Colonic mucosa (tissue), 4 donors: Measurements from ENCODE around the gene OPCML. TPM values are rescaled to one million over a fixed set of nuclear protein-coding genes. Genes with fewer than 3 reads are reported as not detected.

Experiments
- DNase-seq: peaks from one replicate; pipeline ENCODE4 v3.0.0-alpha.2; 2020
- H3K27ac ChIP-seq: fragments of 200-600 bp; one replicate; pipeline ENCODE4 v1.8.0; 2021
- H3K27me3 ChIP-seq: fragments of 200-600 bp; one replicate; pipeline ENCODE4 v1.8.0; 2021
- H3K36me3 ChIP-seq: fragments of 200-600 bp; one replicate; pipeline ENCODE4 v1.8.0; 2021
- H3K4me1 ChIP-seq: fragments of 200-600 bp; one replicate; pipeline ENCODE4 v1.8.0; 2021; ENCODE audit warnings: mild to moderate bottlenecking
- H3K4me3 ChIP-seq: fragments of 200-600 bp; one replicate; pipeline ENCODE4 v1.8.0; 2021
- H3K9ac ChIP-seq, 2 donors: one replicate each; pipeline ENCODE4 v1.7.0; 2013; ENCODE audit warnings: control low read depth in 2 of 2, low read depth in 2 of 2, low read length in 2 of 2
- H3K9me3 ChIP-seq: fragments of 200-600 bp; one replicate; pipeline ENCODE4 v1.8.0; 2021
- intact Hi-C: fragments of 100-400 bp; cut with DNase I; formaldehyde crosslinking; loops from one replicate; pipeline ENCODE4 v1.14.1; 2022
- total RNA-seq, 2 donors: library from RNA; stranded (reverse); fragmentation: NEBNext Ultra II Directional in 1 of 2; extraction: Animal tissue kit (Norgen Biotek cat#: 25700) in 1 of 2; gene quantifications; one replicate each; pipeline ENCODE4 v1.2.1, GENCODE V29; 2021
- TF ChIP-seq, protein P1 (sequence below): fragments of 200-600 bp; IDR thresholded peaks from one replicate; pipeline ENCODE4 v1.8.0; 2022; ENCODE audit warnings: antibody characterized with exemption, mild to moderate bottlenecking
- donor health status: healthy.
- donor health status: DM: no; HTN: no; CAD: no.
- donor health status: DM: no; HTN: no; CAD: no.

OPCML gene
- total RNA-seq, 2 donors from 2014 or later, result 0.08 TPM; not detected in 1

- no peaks in the 10 kb centered on the region for H3K9me3 ChIP-seq
- intact Hi-C loops, result no loop called here
Measured at GRCh38 chr11:133216813-133217212, 315.5 kb downstream of the OPCML start.

GRCh38 chr11:133215596-133216230 is 316.6 kb downstream of the OPCML start:
- Histone ChIP-seq H3K27me3 (no peaks in the 10 kb centered on the region), H3K27ac (no peak overlapping the region), H3K9me3 (no peaks in the 10 kb centered on the region), H3K4me1 (no peaks in the 10 kb centered on the region), H3K4me3 (no peak overlapping the region), H3K36me3 (no peaks in the 10 kb centered on the region), H3K9ac (no peak overlapping the region)
- intact Hi-C loops, result no loop called here
- no peak for DNase-seq
- TF ChIP-seq, protein P1, sequence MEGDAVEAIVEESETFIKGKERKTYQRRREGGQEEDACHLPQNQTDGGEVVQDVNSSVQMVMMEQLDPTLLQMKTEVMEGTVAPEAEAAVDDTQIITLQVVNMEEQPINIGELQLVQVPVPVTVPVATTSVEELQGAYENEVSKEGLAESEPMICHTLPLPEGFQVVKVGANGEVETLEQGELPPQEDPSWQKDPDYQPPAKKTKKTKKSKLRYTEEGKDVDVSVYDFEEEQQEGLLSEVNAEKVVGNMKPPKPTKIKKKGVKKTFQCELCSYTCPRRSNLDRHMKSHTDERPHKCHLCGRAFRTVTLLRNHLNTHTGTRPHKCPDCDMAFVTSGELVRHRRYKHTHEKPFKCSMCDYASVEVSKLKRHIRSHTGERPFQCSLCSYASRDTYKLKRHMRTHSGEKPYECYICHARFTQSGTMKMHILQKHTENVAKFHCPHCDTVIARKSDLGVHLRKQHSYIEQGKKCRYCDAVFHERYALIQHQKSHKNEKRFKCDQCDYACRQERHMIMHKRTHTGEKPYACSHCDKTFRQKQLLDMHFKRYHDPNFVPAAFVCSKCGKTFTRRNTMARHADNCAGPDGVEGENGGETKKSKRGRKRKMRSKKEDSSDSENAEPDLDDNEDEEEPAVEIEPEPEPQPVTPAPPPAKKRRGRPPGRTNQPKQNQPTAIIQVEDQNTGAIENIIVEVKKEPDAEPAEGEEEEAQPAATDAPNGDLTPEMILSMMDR, result no peak

More at GRCh38 chr11:133216813-133217212, 315.5 kb downstream of the OPCML start:
- H3K4me1 ChIP-seq, result no peaks in the 10 kb centered on the region
- no peak overlapping the region for H3K27ac ChIP-seq
- H3K36me3 ChIP-seq, result no peaks in the 10 kb centered on the region
- no peak for DNase-seq
- no peak overlapping the region for H3K4me3 ChIP-seq
- no peak overlapping the region for H3K9ac ChIP-seq
- H3K27me3 ChIP-seq, result no peaks in the 10 kb centered on the region
- TF ChIP-seq, protein P1, result no peak

- Histone ChIP-seq H3K36me3 (no peaks in the 10 kb centered on the region), H3K27ac (no peak overlapping the region), H3K9me3 (no peaks in the 10 kb centered on the region), H3K4me1 (no peaks in the 10 kb centered on the region), H3K4me3 (no peak overlapping the region), H3K27me3 (no peaks in the 10 kb centered on the region), H3K9ac (no peak overlapping the region)
- no peak for DNase-seq
- TF ChIP-seq, protein P1, result no peak
- intact Hi-C loops, result no loop called here
Measured at GRCh38 chr11:133214646-133215045, 317.7 kb downstream of the OPCML start.

DNA sequence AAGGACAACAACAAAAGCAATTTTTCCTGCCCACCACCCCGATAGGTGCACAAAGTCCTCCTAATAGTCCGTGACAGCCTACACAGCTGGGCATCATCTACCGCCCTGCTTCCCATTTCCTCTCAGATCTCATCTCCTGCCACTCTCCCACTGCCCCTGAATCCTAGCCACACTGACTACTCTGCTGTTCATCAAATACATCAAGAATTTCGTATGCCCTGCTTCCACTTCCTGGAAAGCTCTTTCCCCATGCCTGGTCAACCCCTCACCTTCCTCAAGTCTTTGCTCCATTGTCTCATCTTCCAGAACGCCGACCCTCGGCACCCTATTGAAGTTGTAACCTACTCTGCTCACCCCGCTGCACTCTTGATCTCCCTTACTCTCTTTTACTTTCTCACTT is 320.1 kb downstream of the OPCML start:
- intact Hi-C loops, result no loop called here
- H3K9ac ChIP-seq, result no peak overlapping the region
- H3K4me3 ChIP-seq, result no peak overlapping the region
- no peaks in the 10 kb centered on the region for H3K4me1 ChIP-seq
- no peak overlapping the region for H3K27ac ChIP-seq
- no peaks in the 10 kb centered on the region for H3K36me3 ChIP-seq
- no peaks in the 10 kb centered on the region for H3K27me3 ChIP-seq
- no peak for DNase-seq
- H3K9me3 ChIP-seq, result no peaks in the 10 kb centered on the region
- TF ChIP-seq, protein P1, result no peak

DNA sequence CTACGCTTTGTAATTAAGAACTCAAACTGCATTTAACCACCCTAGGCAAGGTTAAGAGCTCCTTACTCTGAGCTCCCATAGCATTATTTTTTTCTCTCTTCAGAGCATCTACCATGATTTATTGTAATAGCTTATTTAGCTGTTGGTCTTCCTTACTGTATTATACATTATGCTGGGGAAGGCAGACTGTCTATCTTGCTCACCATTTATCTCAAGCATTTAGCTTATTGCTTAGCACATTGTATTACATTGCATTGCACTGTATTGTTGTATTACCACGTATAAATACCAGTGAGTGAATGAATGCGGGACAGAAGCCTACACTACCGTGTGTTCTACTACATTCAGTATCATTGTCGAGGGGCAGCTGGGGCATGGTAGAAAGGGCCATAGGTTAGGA is 324.3 kb downstream of the OPCML start:
- no peaks in the 10 kb centered on the region for H3K4me1 ChIP-seq
- TF ChIP-seq, protein P1, result no peak
- no peak overlapping the region for H3K27ac ChIP-seq
- H3K9ac ChIP-seq, result no peak overlapping the region
- no peaks in the 10 kb centered on the region for H3K36me3 ChIP-seq
- H3K27me3 ChIP-seq, result no peaks in the 10 kb centered on the region
- DNase-seq, result no peak
- intact Hi-C loops, result no loop called here
- H3K4me3 ChIP-seq, result no peak overlapping the region
- H3K9me3 ChIP-seq, result no peaks in the 10 kb centered on the region
